ENCODE results near the gene BRMS1.
"Not testable (repeated sequence)": the region's sequence is repeated elsewhere in the genome, so short reads cannot be mapped to it uniquely, and the experiment has no call there.

The BRMS1 gene

GRCh38 chr11:66325263-66325671 lies 19.6 kb downstream of the BRMS1 start:
- no peak overlapping the region for H3K4me3 ChIP-seq (ENCODE audit: low read depth in 1 of 2, low read length in 2 of 2)
- no peaks in the 10 kb centered on the region for H3K9me3 ChIP-seq (ENCODE audit: low read length)
- H3K4me1 ChIP-seq (ENCODE audit: insufficient read depth, low read length), result peaks cover 29% of the 10 kb centered on the region
- no peak overlapping the region for H3K9ac ChIP-seq (ENCODE audit: low read length)
- no peaks in the 10 kb centered on the region for H3K36me3 ChIP-seq (ENCODE audit: insufficient read depth, low read length)
- H3K27ac ChIP-seq (ENCODE audit: low read depth, low read length), result no peak overlapping the region
- H3K27me3 ChIP-seq (ENCODE audit: control insufficient read depth in 1 of 2, insufficient read depth in 2 of 2, low read length in 2 of 2), result no peaks in the 10 kb centered on the region

GRCh38 chr11:66324664-66325063 lies 20.2 kb downstream of the BRMS1 start:
- no peaks in the 10 kb centered on the region for H3K36me3 ChIP-seq (ENCODE audit: insufficient read depth, low read length)
- no peak overlapping the region for H3K4me3 ChIP-seq (ENCODE audit: low read depth in 1 of 2, low read length in 2 of 2)
- H3K4me1 ChIP-seq (ENCODE audit: insufficient read depth, low read length), result peaks cover 29% of the 10 kb centered on the region
- H3K9ac ChIP-seq (ENCODE audit: low read length), result no peak overlapping the region
- H3K27me3 ChIP-seq (ENCODE audit: control insufficient read depth in 1 of 2, insufficient read depth in 2 of 2, low read length in 2 of 2), result no peaks in the 10 kb centered on the region
- H3K27ac ChIP-seq (ENCODE audit: low read depth, low read length), result no peak overlapping the region
- H3K9me3 ChIP-seq (ENCODE audit: low read length), result no peaks in the 10 kb centered on the region

- H3K4me1 ChIP-seq (ENCODE audit: insufficient read depth, low read length), result peaks cover 29% of the 10 kb centered on the region
Observed at GRCh38 chr11:66323684-66324083, 21.2 kb downstream of the BRMS1 start.

GRCh38 chr11:66322732-66323427 lies 22.0 kb downstream of the BRMS1 start:
- Histone ChIP-seq H3K4me1 (ENCODE audit: insufficient read depth, low read length) (peaks cover 29% of the 10 kb centered on the region), H3K9me3 (ENCODE audit: low read length) (no peaks in the 10 kb centered on the region), H3K9ac (ENCODE audit: low read length) (no peak overlapping the region), H3K27ac (ENCODE audit: low read depth, low read length) (no peak overlapping the region), H3K27me3 (ENCODE audit: control insufficient read depth in 1 of 2, insufficient read depth in 2 of 2, low read length in 2 of 2) (no peaks in the 10 kb centered on the region), H3K4me3 (ENCODE audit: low read depth in 1 of 2, low read length in 2 of 2) (no peak overlapping the region), H3K36me3 (ENCODE audit: insufficient read depth, low read length) (no peaks in the 10 kb centered on the region)

More at GRCh38 chr11:66323684-66324083, 21.2 kb downstream of the BRMS1 start:
- H3K9ac ChIP-seq (ENCODE audit: low read length), result no peak overlapping the region
- no peaks in the 10 kb centered on the region for H3K9me3 ChIP-seq (ENCODE audit: low read length)
- H3K27ac ChIP-seq (ENCODE audit: low read depth, low read length), result no peak overlapping the region
- no peaks in the 10 kb centered on the region for H3K36me3 ChIP-seq (ENCODE audit: insufficient read depth, low read length)
- no peaks in the 10 kb centered on the region for H3K27me3 ChIP-seq (ENCODE audit: control insufficient read depth in 1 of 2, insufficient read depth in 2 of 2, low read length in 2 of 2)
- H3K4me3 ChIP-seq (ENCODE audit: low read depth in 1 of 2, low read length in 2 of 2), result no peak overlapping the region

- Histone ChIP-seq H3K27ac (ENCODE audit: low read depth, low read length) (no peak overlapping the region), H3K27me3 (ENCODE audit: control insufficient read depth in 1 of 2, insufficient read depth in 2 of 2, low read length in 2 of 2) (no peaks in the 10 kb centered on the region), H3K4me3 (ENCODE audit: low read depth in 1 of 2, low read length in 2 of 2) (no peak overlapping the region), H3K9ac (ENCODE audit: low read length) (no peak overlapping the region), H3K4me1 (ENCODE audit: insufficient read depth, low read length) (peaks cover 24% of the 10 kb centered on the region), H3K9me3 (ENCODE audit: low read length) (no peaks in the 10 kb centered on the region), H3K36me3 (ENCODE audit: insufficient read depth, low read length) (no peaks in the 10 kb centered on the region)
Observed at GRCh38 chr11:66321606-66322005, 23.3 kb downstream of the BRMS1 start.

- not testable (repeated sequence) for H3K27me3 ChIP-seq (ENCODE audit: control insufficient read depth in 1 of 2, insufficient read depth in 2 of 2, low read length in 2 of 2); H3K36me3 ChIP-seq (ENCODE audit: insufficient read depth, low read length); H3K4me3 ChIP-seq (ENCODE audit: low read depth in 1 of 2, low read length in 2 of 2); H3K27ac ChIP-seq (ENCODE audit: low read depth, low read length); H3K9ac ChIP-seq (ENCODE audit: low read length); H3K9me3 ChIP-seq (ENCODE audit: low read length)
- H3K4me1 ChIP-seq (ENCODE audit: insufficient read depth, low read length), result peaks cover 23% of the 10 kb centered on the region
Observed at GRCh38 chr11:66320748-66321147, 24.2 kb downstream of the BRMS1 start.

DNA sequence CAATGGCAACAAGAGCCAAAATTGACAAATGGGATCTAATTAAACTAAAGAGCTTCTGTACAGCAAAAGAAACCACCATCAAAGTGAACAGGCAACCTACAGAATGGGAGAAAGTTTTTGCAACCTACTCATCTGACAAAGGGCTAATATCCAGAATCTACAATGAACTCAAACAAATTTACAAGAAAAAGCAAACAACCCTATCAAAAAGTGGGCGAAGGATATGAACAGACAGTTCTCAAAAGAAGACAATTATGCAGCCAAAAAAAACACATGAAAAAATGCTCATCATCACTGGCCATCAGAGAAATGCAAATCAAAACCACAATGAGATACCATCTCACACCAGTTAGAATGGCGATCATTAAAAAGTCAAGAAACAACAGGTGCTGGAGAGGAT lies 24.6 kb downstream of the BRMS1 start:
- H3K4me1 ChIP-seq (ENCODE audit: insufficient read depth, low read length), result peaks cover 28% of the 10 kb centered on the region
- not testable (repeated sequence) for H3K27me3 ChIP-seq (ENCODE audit: control insufficient read depth in 1 of 2, insufficient read depth in 2 of 2, low read length in 2 of 2); H3K9me3 ChIP-seq (ENCODE audit: low read length); H3K9ac ChIP-seq (ENCODE audit: low read length); H3K36me3 ChIP-seq (ENCODE audit: insufficient read depth, low read length); H3K27ac ChIP-seq (ENCODE audit: low read depth, low read length); H3K4me3 ChIP-seq (ENCODE audit: low read depth in 1 of 2, low read length in 2 of 2)

GRCh38 chr11:66318600-66318970 lies 26.3 kb downstream of the BRMS1 start:
- Histone ChIP-seq H3K36me3 (ENCODE audit: insufficient read depth, low read length) (no peaks in the 10 kb centered on the region), H3K4me3 (ENCODE audit: low read depth in 1 of 2, low read length in 2 of 2) (no peak overlapping the region), H3K27ac (ENCODE audit: low read depth, low read length) (no peak overlapping the region), H3K27me3 (ENCODE audit: control insufficient read depth in 1 of 2, insufficient read depth in 2 of 2, low read length in 2 of 2) (no peaks in the 10 kb centered on the region), H3K9me3 (ENCODE audit: low read length) (no peaks in the 10 kb centered on the region), H3K9ac (ENCODE audit: low read length) (no peak overlapping the region), H3K4me1 (ENCODE audit: insufficient read depth, low read length) (peaks cover 45% of the 10 kb centered on the region)

DNA sequence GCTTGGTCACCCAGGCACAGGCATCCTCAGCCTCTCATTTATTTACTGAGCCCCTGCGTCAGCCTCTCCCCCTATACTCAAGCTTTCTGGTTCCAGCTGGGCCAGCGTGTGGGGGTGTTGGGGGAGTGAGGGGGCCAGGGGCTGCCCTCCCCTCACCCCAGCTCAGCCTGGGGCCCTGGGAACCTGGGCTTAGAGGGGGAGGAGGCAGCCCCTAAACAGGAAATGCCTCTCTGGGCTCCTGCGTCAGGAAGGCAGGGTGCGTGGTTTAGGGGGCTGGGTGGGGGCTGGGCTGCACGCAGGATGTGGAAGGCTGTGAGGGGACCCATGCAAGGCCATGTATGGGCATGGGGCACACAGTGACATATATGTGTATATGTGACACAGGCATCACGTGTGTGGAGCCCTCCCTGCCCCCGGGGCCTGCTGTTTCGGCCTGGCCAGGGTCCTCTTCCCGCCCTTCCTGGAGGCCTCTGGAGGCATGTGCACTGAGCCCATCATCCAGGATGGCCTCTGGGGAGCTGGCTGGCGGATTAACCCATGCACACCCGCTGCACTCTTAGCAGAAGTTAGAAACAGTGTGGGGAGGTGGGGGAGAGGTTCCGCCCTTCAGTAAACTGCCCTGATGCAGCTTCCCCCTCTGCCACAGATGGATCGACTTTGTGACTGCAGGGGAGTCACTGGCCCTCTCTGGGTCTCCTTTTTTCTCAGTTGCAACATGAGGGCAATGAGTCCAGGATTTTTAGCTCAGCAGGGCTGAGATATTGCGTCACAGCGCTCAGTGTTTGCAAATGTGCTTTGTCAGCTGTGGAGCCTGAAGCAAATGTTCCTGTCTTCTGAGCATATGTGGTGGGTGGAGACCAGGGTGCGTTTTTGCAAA lies 26.9 kb downstream of the BRMS1 start:
- Histone ChIP-seq H3K27ac (ENCODE audit: low read depth, low read length) (peak overlapping the region; percentile 90), H3K36me3 (ENCODE audit: insufficient read depth, low read length) (no peaks in the 10 kb centered on the region), H3K4me3 (ENCODE audit: low read depth in 1 of 2, low read length in 2 of 2) (peak overlapping the region; percentile 12 to 34), H3K9me3 (ENCODE audit: low read length) (no peaks in the 10 kb centered on the region), H3K9ac (ENCODE audit: low read length) (no peak overlapping the region), H3K4me1 (ENCODE audit: insufficient read depth, low read length) (peaks cover 51% of the 10 kb centered on the region), H3K27me3 (ENCODE audit: control insufficient read depth in 1 of 2, insufficient read depth in 2 of 2, low read length in 2 of 2) (no peaks in the 10 kb centered on the region)

GRCh38 chr11:66317322-66317722 lies 27.6 kb downstream of the BRMS1 start:
- Histone ChIP-seq H3K36me3 (ENCODE audit: insufficient read depth, low read length) (no peaks in the 10 kb centered on the region), H3K4me3 (ENCODE audit: low read depth in 1 of 2, low read length in 2 of 2) (peak overlapping the region; percentile 12 to 34), H3K9me3 (ENCODE audit: low read length) (no peaks in the 10 kb centered on the region), H3K4me1 (ENCODE audit: insufficient read depth, low read length) (peaks cover 52% of the 10 kb centered on the region), H3K27ac (ENCODE audit: low read depth, low read length) (peak overlapping the region; percentile 90), H3K27me3 (ENCODE audit: control insufficient read depth in 1 of 2, insufficient read depth in 2 of 2, low read length in 2 of 2) (no peaks in the 10 kb centered on the region), H3K9ac (ENCODE audit: low read length) (no peak overlapping the region)

GRCh38 chr11:66316849-66317251 lies 28.1 kb downstream of the BRMS1 start, which contains the start of gene CD248:
Gene CD248 (minus strand): TSS chr11:66317044. CDS start chr11:66317027, 17 bp downstream.
- Histone ChIP-seq H3K27me3 (ENCODE audit: control insufficient read depth in 1 of 2, insufficient read depth in 2 of 2, low read length in 2 of 2) (no peaks in the 10 kb centered on the region), H3K4me1 (ENCODE audit: insufficient read depth, low read length) (peaks cover 51% of the 10 kb centered on the region), H3K9me3 (ENCODE audit: low read length) (no peaks in the 10 kb centered on the region), H3K36me3 (ENCODE audit: insufficient read depth, low read length) (no peaks in the 10 kb centered on the region), H3K9ac (ENCODE audit: low read length) (no peak within 1 kb of the TSS), H3K27ac (ENCODE audit: low read depth, low read length) (peak within 1 kb of the TSS; percentile 90), H3K4me3 (ENCODE audit: low read depth in 1 of 2, low read length in 2 of 2) (peak within 1 kb of the TSS; percentile 66 to 67)
